Gastrocnemius medialis (tissue), 4 donors: ENCODE measurements around the gene SOAT1.
"Not testable (repeated sequence)": the region's sequence is repeated elsewhere in the genome, so short reads cannot be mapped to it uniquely, and the experiment has no call there.

Source experiments
- POLR2A ChIP-seq, 2 donors: fragments of 450-650 bp; IDR thresholded peaks; one replicate each; pipeline ENCODE4 v1.6.1; 2017; ENCODE audit warnings: antibody characterized with exemption in 2 of 2, mild to moderate bottlenecking in 2 of 2, moderate library complexity in 2 of 2
- TF ChIP-seq, protein P1 (sequence below), 5 experiments: fragments of 450-650 bp in 3 of 5; fragments of 200-600 bp in 2 of 5; sonication (generic) in 2 of 5; IDR thresholded peaks in 4 of 5; conservative IDR thresholded peaks in 1 of 5; 1 replicate in 4 of 5; 2 replicates in 1 of 5; pipeline ENCODE4 v1.5.1; 2016 to 2019; ENCODE audit warnings: antibody characterized with exemption in 5 of 5, mild to moderate bottlenecking in 3 of 5, moderate library complexity in 3 of 5

DNA sequence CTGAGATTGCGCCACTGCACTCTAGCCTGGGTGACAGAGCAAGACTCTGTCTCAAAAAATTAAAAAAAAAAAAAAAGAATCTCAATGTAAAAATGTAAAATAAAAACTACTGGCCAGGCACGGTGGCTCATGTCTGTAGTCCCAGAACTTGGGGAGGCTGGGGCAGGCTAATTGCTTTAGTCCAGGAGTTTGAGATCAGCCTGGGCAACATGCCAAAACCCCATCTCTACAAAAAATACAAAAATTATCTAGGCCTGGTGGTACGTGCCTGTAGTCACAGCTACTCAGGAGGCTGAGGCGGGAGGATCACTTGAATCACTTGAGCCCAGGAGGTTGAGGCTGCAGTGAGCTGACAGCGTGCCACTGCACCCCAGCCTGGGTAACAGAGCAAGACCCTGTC is 19.2 kb upstream of the SOAT1 start:
- TF ChIP-seq, protein P1, sequence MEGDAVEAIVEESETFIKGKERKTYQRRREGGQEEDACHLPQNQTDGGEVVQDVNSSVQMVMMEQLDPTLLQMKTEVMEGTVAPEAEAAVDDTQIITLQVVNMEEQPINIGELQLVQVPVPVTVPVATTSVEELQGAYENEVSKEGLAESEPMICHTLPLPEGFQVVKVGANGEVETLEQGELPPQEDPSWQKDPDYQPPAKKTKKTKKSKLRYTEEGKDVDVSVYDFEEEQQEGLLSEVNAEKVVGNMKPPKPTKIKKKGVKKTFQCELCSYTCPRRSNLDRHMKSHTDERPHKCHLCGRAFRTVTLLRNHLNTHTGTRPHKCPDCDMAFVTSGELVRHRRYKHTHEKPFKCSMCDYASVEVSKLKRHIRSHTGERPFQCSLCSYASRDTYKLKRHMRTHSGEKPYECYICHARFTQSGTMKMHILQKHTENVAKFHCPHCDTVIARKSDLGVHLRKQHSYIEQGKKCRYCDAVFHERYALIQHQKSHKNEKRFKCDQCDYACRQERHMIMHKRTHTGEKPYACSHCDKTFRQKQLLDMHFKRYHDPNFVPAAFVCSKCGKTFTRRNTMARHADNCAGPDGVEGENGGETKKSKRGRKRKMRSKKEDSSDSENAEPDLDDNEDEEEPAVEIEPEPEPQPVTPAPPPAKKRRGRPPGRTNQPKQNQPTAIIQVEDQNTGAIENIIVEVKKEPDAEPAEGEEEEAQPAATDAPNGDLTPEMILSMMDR (IDR thresholded peaks at IDR 0.05 in 4 of 5, conservative IDR thresholded peaks at IDR 0.05 in 1 of 5): not testable (repeated sequence)
- TF ChIP-seq POLR2A (IDR thresholded peaks at IDR 0.05): not testable (repeated sequence)
